ENCODE measurements around the gene ATP9A. TPM values are rescaled to one million over a fixed set of nuclear protein-coding genes. Genes with fewer than 3 reads are reported as not detected.

The ATP9A gene
- total and polyA plus RNA-seq, 2 donors (not counting 1 experiment from before 2014, with no cell fraction given) = 23.3 to 96.3 TPM

DNA sequence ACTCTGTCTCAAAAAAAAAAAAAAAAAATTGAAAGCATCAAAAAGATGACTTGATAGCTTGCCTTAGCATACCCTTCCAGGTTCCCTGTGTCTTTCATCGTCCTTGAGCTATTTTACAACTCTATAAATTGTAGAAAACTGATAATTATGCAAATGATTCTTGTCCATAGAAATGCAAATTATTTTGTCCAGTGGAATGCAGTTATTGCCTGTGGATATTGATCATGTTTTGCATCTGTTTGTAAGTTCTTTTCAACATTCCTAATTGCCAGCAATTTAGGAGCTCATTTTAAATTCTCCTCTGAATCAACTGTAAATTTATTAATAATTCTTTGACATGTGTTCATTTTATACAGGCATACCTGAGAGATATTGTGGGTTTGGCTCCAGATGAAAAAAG, 7.1 kb upstream of the ATP9A start:
- Histone ChIP-seq H3K4me1 (ENCODE audit: control insufficient read depth, extremely low read depth, insufficient read depth, low read length) (no peaks in the 10 kb centered on the region), H3K27ac (ENCODE audit: insufficient read depth, low read length) (no peak overlapping the region), H3K27me3 (ENCODE audit: control insufficient read depth, insufficient read depth, low read length) (no peaks in the 10 kb centered on the region), H2AFZ (ENCODE audit: low read length) (no peak overlapping the region), H3K9ac (ENCODE audit: insufficient read depth, low read length) (no peak overlapping the region), H3K79me2 (ENCODE audit: control insufficient read depth, insufficient read depth, low read length) (no peaks in the 10 kb centered on the region), H3K4me3 (replicated peaks in 1 of 4; ENCODE audit: control extremely low read depth in 1 of 4, insufficient read depth in 1 of 4, low read depth in 3 of 4, low read length in 4 of 4) (no peak overlapping the region), H4K20me1 (ENCODE audit: control insufficient read depth, extremely low read depth, insufficient read depth, low read length) (no peaks in the 10 kb centered on the region), H3K36me3 (ENCODE audit: control insufficient read depth, insufficient read depth, low read length) (no peaks in the 10 kb centered on the region), H3K4me2 (ENCODE audit: extremely low read depth, insufficient read depth, low read length) (no peak overlapping the region), H3K9me3 (ENCODE audit: control insufficient read depth, insufficient read depth, low read depth, low read length) (no peaks in the 10 kb centered on the region)
- DNase-seq (ENCODE audit: low read depth in 2 of 2) = no peak
- TF ChIP-seq EZH2 (IDR thresholded peaks at IDR 0.05; ENCODE audit: low read length, missing control alignments) = no peak
- TF ChIP-seq, protein P1, sequence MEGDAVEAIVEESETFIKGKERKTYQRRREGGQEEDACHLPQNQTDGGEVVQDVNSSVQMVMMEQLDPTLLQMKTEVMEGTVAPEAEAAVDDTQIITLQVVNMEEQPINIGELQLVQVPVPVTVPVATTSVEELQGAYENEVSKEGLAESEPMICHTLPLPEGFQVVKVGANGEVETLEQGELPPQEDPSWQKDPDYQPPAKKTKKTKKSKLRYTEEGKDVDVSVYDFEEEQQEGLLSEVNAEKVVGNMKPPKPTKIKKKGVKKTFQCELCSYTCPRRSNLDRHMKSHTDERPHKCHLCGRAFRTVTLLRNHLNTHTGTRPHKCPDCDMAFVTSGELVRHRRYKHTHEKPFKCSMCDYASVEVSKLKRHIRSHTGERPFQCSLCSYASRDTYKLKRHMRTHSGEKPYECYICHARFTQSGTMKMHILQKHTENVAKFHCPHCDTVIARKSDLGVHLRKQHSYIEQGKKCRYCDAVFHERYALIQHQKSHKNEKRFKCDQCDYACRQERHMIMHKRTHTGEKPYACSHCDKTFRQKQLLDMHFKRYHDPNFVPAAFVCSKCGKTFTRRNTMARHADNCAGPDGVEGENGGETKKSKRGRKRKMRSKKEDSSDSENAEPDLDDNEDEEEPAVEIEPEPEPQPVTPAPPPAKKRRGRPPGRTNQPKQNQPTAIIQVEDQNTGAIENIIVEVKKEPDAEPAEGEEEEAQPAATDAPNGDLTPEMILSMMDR (conservative IDR thresholded peaks at IDR 0.05 in 1 of 2, IDR thresholded peaks at IDR 0.05 in 1 of 2; ENCODE audit: low read depth in 1 of 2, low read length in 2 of 2) = no peak

DNA sequence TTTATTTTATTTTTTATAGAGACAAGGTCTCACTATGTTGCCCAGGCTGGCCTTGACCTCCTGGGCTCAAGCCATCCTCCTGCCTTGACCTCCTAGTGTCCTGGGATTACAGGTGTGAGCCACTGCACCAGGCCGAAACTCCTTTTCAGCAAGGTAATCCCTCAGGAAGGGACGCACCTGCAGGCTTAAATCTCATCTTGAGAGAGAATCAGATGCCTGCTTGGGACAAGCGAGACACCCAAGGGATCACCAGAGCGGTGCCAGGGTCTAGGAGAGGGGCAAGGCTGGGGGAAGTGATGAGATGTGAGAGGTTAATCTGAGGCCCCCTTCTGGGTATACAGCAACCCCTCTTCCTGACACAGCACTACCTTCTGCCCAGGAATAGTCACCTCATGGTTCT, 4.0 kb upstream of the ATP9A start:
- no peak overlapping the region for H3K27ac ChIP-seq (ENCODE audit: insufficient read depth, low read length)
- H3K36me3 ChIP-seq (ENCODE audit: control insufficient read depth, insufficient read depth, low read length) = no peaks in the 10 kb centered on the region
- H3K4me2 ChIP-seq (ENCODE audit: extremely low read depth, insufficient read depth, low read length) = no peak overlapping the region
- H3K4me3 ChIP-seq (replicated peaks in 1 of 4; ENCODE audit: control extremely low read depth in 1 of 4, insufficient read depth in 1 of 4, low read depth in 3 of 4, low read length in 4 of 4) = no peak overlapping the region
- no peak for DNase-seq (ENCODE audit: low read depth in 2 of 2)
- H3K9me3 ChIP-seq (ENCODE audit: control insufficient read depth, insufficient read depth, low read depth, low read length) = no peaks in the 10 kb centered on the region
- H3K4me1 ChIP-seq (ENCODE audit: control insufficient read depth, extremely low read depth, insufficient read depth, low read length) = no peaks in the 10 kb centered on the region
- no peaks in the 10 kb centered on the region for H4K20me1 ChIP-seq (ENCODE audit: control insufficient read depth, extremely low read depth, insufficient read depth, low read length)
- no peak overlapping the region for H3K9ac ChIP-seq (ENCODE audit: insufficient read depth, low read length)
- H3K27me3 ChIP-seq (ENCODE audit: control insufficient read depth, insufficient read depth, low read length) = no peaks in the 10 kb centered on the region
- H3K79me2 ChIP-seq (ENCODE audit: control insufficient read depth, insufficient read depth, low read length) = no peaks in the 10 kb centered on the region
- TF ChIP-seq, protein P1 (conservative IDR thresholded peaks at IDR 0.05 in 1 of 2, IDR thresholded peaks at IDR 0.05 in 1 of 2; ENCODE audit: low read depth in 1 of 2, low read length in 2 of 2) = no peak
- TF ChIP-seq EZH2 (IDR thresholded peaks at IDR 0.05; ENCODE audit: low read length, missing control alignments) = no peak
- no peak overlapping the region for H2AFZ ChIP-seq (ENCODE audit: low read length)

DNA sequence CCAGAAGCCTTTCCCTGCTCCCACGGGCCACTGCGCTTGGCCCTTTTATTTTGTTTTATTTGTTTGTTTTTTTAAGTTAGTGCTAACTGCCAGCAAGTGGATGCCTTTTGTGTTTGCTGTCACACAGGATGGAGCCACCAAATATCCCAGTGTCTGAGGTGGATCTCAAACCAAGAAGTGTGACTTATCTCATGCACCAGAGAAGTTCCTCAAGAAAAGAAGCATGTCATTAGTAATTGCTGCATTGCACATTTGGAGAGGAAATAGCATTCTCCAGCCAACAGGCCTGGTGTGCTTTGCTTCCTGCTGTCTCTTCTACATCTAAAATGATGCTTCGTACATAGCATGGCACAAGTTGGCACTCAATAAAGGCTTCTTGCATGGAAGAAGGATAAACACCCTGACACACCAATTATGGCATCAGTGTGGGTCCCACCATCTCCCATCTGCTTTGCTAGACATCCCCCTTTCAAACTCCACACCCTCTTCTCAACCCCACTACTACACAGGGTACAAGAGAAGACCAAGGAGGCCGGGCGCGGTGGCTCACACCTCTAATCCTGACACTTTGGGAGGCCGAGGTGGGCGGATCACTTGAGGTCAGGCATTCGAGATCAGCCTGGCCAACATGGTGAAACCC, 1.9 kb upstream of the ATP9A start:
- Histone ChIP-seq H3K27me3 (ENCODE audit: control insufficient read depth, insufficient read depth, low read length) (no peaks in the 10 kb centered on the region), H3K79me2 (ENCODE audit: control insufficient read depth, insufficient read depth, low read length) (no peaks in the 10 kb centered on the region), H2AFZ (ENCODE audit: low read length) (no peak overlapping the region), H4K20me1 (ENCODE audit: control insufficient read depth, extremely low read depth, insufficient read depth, low read length) (no peaks in the 10 kb centered on the region), H3K4me1 (ENCODE audit: control insufficient read depth, extremely low read depth, insufficient read depth, low read length) (no peaks in the 10 kb centered on the region), H3K9ac (ENCODE audit: insufficient read depth, low read length) (no peak overlapping the region), H3K4me3 (replicated peaks in 1 of 4; ENCODE audit: control extremely low read depth in 1 of 4, insufficient read depth in 1 of 4, low read depth in 3 of 4, low read length in 4 of 4) (no peak overlapping the region), H3K9me3 (ENCODE audit: control insufficient read depth, insufficient read depth, low read depth, low read length) (no peaks in the 10 kb centered on the region), H3K4me2 (ENCODE audit: extremely low read depth, insufficient read depth, low read length) (no peak overlapping the region), H3K36me3 (ENCODE audit: control insufficient read depth, insufficient read depth, low read length) (no peaks in the 10 kb centered on the region), H3K27ac (ENCODE audit: insufficient read depth, low read length) (no peak overlapping the region)
- DNase-seq (ENCODE audit: low read depth in 2 of 2) = no peak
- TF ChIP-seq EZH2 (IDR thresholded peaks at IDR 0.05; ENCODE audit: low read length, missing control alignments) = no peak
- TF ChIP-seq, protein P1 (conservative IDR thresholded peaks at IDR 0.05 in 1 of 2, IDR thresholded peaks at IDR 0.05 in 1 of 2; ENCODE audit: low read depth in 1 of 2, low read length in 2 of 2) = no peak
